Activated gamma-delta T cell treated with anti-CD3 and anti-CD28 coated beads, Interleukin-2, amount 50 U/mL, for 16 hours (primary cell): ENCODE data around the gene CBX4.

ENCODE experiments used
- DNase-seq: peaks from one replicate; pipeline ENCODE4 v3.0.0-alpha.2; 2020; ENCODE audit warnings: low read depth

CBX4 gene

DNA sequence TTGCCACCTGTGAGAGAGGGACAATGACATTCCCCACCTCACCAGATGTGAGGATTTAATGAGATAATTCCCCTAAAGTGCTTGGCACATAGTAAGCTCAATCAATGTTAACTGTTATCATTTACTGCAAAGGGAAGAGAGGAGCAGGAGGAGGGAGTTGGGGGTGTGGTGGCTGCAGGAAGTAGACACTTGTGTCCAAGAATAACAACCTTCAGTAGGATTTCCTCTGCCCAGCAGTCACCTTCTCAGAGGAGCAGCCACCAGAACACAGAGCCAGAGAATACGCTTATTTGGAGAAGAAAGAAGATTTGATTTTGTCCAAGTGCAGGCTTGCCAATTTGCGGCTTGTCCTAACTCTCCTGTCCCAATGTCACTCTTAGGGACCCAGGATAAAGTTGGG, 10.2 kb downstream of the CBX4 start:
- DNase-seq = no peak

- DNase-seq = no peak
Measured at GRCh38 chr17:79826841-79827578, 12.2 kb downstream of the CBX4 start.

DNA sequence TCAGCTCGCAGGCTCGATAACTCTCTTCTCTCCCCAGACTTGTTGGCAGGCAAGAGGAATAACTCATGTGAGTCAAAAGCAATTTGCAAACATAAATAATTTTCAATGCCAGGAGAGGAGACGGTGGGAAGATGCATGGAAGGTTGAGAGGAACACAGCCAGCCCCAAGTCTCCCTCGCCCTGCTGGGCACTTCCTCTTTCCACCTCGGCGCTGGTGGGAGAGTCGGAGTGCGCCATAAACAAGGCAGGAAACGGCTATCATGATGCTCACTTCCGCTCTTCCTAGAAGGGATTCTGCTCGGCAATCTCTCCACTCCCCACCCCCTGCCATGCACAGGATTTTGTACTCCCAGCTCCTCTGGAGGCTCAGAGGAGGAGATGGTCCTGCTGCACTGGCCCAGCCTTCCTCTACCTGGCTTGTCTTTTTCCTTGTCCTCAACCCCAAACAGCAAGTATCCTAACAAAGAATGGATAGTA, 13.0 kb downstream of the CBX4 start:
- no peak for DNase-seq

DNA sequence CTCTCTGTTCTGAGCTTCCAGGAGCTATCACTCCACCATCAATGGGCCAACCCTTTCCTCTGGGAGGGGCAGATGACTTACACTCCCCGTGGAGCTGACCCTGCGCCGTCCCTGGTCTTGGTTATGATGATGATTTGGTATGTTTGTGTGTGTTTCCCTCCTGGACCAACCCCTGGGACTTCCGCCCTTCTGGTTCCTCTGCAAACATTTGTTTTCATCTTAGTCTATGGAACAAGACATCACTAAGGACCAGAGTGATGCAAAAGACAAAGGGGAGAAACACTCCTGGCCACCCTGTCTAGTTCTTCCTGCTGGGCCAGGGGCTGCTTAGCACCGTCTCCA, 13.7 kb downstream of the CBX4 start:
- no peak for DNase-seq

DNA sequence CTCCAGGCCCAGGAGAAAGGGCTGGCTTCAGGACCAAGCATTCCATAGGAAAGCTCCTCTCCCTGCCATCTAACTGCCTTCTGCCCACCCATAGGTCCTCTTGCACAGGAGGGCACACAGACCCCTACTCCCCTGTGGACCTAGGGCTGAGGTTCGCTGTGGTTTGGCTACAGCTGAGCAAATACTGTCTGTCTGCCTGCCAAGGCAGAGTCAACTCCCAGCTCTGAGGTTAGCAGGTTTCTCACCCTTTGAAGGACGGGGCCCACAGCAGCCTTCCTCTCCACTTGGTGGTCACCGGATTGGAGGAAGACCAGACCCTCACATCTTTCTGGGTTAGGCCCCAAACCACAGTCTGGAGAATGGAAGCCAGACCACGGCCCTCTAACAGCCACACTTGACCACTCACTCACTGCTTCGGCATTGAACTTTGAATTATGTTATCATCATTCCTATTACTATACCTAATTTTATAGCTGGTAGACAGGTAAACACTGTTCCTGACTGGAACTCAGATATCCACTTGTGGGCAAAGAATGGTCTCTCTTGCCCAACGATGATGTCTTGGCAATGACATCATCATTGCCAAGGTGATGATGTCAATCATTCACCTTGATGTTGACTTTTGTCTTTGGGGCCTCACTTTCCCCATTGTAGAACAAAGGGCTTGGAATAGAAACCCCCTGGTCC, 14.2 kb downstream of the CBX4 start:
- DNase-seq = no peak

- DNase-seq = no peak
Measured at GRCh38 chr17:79824234-79824633, 15.0 kb downstream of the CBX4 start.

DNA sequence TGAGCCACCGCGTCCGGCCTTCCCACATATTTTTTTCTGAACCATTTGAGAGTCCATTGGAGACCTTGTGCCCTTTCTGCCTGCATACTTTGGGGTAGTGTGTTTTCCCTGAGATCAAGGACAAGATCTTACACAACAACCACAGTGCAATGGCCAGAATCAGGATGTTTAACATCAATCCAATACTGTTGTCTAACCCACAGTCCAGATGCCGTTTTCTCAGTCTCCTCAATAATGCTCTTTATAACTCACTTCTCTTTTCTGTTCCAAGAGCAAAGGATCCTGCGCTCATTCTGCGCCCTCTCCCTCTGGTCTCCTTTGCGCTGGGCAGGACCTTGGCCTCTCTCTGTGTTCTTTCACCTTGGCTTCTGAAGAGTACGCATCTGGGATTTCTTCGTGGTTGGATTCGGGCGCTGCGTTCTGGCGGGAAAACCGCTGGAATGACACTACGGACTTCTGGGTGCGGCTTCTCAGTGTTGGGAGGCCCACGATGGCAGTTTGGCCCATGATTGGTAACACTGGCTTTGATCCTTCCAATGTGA, 16.6 kb downstream of the CBX4 start:
- DNase-seq = no peak

DNA sequence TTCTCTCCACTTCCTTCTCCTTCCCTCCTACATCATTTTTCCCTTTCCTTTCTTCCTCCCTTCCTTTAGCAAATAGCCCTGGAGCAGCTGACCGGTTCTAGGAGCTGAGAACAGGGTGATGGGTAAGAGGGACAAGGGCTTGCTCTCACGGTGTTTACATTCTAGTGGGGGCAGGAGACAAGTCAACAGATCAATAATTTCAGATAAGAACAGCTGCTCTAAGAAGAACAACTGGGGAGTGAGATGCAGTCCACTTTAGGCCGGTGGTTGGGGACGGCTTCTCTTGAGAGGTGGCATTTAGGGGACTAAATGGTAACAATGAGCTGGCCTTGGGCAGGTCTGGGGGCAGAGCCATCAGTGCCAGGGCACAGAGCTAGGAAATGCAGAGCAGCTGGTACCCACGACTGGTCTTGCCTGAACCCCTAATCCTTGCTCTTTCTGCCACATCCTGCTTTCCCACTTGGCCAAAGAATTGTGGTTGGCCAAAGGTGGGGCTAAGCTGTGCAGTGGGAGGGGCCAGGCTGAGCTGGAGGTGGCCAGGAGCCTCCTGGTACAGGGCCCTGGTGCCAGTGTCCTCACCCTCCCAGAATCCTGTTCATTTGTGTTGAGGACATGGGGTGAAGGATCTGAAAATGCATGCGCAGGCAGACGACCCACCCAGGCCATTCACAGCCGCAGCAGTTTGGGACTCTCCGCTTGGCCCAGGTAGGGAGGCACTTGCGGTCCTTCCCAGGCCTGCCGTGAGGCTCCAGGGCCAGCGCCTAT, 17.7 kb downstream of the CBX4 start:
- DNase-seq = no peak

- DNase-seq = no peak
Measured at GRCh38 chr17:79820959-79821330, 18.3 kb downstream of the CBX4 start.

- no peak for DNase-seq
Measured at GRCh38 chr17:79819534-79820276, 19.5 kb downstream of the CBX4 start.

DNA sequence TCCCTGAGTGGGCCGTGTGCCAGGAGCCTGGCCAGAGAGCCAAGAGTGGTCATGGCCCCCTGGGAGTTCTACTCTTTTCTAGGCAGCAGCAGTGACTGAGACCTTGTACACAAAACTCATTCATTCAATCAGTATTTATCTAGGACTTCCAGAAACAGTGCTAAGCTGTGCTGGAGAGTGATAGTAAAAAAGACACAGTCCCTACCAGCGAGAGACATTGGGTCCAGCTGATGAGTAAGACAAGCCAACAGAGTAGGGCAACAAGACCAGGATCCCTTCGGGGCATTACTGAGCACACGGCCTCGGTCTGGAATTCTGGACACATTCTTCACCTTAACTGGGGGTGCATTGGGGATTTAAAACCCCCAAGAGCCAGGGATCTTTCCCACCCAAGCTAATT, 20.2 kb downstream of the CBX4 start:
- no peak for DNase-seq

DNA sequence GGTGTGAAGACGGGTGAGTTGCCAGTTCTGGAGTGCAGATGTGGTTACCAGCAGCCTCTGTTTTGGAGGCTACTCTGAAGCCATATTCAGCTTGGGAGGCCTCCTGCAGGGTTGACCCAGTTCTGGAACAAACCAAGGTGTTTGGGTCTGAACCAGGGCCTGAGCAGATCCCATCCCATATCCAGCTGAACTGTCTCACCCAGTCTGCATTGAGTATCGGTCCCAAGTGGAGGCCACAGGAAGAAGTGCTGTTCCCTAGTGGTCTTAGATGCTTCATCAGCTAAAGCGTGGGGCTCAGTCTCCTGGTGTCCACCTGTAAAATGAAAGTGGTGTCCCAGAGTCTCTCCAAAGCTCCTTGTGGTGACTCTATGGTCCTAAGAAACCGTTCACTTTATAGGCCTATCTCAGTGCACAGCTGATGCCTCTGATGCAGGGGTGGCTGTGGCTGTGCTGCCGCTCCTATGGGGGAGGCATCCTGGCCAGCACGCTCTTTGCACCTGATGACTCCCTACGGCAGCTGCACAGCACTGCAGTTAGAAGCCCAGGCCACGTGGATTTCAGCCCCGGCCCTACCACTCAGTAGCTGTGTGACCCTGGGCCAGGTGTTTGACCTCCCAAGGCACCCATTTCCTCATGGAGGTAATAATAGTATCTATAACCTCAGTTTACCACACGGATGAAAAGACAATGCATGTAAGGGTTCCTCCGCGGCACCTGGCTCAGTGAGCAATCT, 21.0 kb downstream of the CBX4 start:
- DNase-seq = no peak

DNA sequence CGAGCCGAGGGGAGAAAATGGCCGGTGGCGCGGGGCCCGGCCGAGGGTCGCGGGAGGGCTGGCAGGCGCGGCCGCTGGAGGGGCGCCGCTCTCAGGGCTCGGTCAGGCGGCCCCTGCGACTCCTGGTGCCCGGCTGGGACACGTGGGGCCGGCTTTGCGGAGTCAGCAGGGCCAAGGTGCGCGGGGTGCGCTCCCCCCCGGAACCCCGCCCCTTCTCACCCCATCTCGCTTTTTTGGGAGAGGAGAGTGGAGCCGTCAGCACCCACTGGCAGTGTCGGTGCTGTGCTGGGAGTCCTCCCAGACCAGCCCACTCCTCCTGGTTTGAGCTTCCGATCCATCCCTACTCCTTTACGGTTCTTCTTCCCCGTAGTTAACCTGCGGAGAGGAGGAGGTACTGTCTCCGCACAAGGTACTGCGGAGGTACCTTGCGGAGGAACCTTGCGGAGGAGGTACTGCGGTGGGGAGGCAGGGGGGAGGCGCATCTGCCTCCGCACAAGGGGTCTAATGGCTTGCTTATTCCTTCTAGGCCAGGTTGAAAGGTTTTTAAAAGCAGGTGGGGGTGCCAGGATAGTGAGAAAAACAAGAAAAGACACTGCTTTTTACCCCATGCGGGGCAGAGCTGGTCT, 23.3 kb downstream of the CBX4 start:
- DNase-seq = no peak

GRCh38 chr17:79814974-79815835, 24.0 kb downstream of the CBX4 start:
- DNase-seq = no peak

GRCh38 chr17:79814127-79814973, 24.9 kb downstream of the CBX4 start:
- DNase-seq = no peak

- no peak for DNase-seq
Measured at GRCh38 chr17:79813297-79814126, 25.7 kb downstream of the CBX4 start.

GRCh38 chr17:79812353-79813258, 26.6 kb downstream of the CBX4 start:
- no peak for DNase-seq
